DND-41 (cell line): ENCODE measurements around the gene ACOXL.

Experiments used
- EZH2 ChIP-seq: IDR thresholded peaks from 3 replicates; pipeline ENCODE4 v1.6.1; 2012; ENCODE audit warnings: borderline replicate concordance, low read depth, mild to moderate bottlenecking, moderate library complexity, low read length, inconsistent platforms; ENCODE audit not compliant: severe bottlenecking
- TF ChIP-seq, protein P1 (sequence below): IDR thresholded peaks from 2 replicates; pipeline ENCODE4 v1.5.1; 2012; ENCODE audit warnings: borderline replicate concordance, low read length, moderate library complexity, mild to moderate bottlenecking; ENCODE audit not compliant: poor library complexity, severe bottlenecking; ENCODE audit errors: extremely low read depth

DNA sequence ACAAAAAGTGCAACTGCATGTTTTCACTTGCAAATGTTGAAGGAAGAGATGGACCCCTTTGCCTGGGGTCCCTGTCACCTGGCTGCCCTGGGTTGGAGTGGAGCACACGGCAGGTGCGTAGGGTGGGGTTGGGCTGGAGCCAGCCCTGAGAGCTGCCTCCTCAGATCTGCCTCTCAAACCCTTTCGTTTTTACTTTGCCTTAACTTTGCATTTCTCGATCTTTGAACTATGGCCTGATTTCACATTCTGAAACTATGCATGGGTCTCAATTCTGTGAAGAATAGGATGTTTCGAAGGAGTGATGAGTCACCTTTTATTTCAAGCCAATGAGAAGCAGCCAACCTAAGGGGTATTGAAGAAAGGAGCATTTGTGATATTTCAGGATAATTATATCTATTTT lies 132.8 kb downstream of the ACOXL start:
- TF ChIP-seq, protein P1, sequence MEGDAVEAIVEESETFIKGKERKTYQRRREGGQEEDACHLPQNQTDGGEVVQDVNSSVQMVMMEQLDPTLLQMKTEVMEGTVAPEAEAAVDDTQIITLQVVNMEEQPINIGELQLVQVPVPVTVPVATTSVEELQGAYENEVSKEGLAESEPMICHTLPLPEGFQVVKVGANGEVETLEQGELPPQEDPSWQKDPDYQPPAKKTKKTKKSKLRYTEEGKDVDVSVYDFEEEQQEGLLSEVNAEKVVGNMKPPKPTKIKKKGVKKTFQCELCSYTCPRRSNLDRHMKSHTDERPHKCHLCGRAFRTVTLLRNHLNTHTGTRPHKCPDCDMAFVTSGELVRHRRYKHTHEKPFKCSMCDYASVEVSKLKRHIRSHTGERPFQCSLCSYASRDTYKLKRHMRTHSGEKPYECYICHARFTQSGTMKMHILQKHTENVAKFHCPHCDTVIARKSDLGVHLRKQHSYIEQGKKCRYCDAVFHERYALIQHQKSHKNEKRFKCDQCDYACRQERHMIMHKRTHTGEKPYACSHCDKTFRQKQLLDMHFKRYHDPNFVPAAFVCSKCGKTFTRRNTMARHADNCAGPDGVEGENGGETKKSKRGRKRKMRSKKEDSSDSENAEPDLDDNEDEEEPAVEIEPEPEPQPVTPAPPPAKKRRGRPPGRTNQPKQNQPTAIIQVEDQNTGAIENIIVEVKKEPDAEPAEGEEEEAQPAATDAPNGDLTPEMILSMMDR: no peak
- TF ChIP-seq EZH2: no peak
